ENCODE measurements around the gene HAAO. TPM values are rescaled to one million over a fixed set of nuclear protein-coding genes. Genes with fewer than 3 reads are reported as not detected.
A peak's percentile ranks its signal among the peaks of the same experiment; 100 is the strongest.

The HAAO gene
- total and polyA plus RNA-seq, 7 donors, result 0.78 to 4.9 (median 0.93) TPM

DNA sequence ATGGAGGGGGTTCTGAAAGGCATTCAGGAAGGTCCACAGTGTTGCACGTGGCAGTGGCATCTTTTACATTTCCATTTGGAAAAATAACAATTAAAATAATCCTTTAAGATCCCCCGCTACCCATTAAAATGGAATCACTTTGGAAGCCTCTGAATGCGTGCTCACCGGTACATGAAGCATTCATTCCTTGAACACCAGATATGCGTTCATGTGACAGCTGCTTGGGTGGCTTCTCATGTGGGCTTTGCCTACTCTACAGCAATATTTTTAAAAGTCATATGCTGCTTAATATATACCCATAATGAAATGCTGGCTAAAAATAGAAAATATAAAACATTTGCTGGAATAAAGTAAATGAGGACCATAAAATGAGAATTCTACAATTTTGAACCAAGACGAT is 14.4 kb upstream of the HAAO start:
- Histone ChIP-seq H3K27ac (no peak overlapping the region), H3K4me3 (no peak overlapping the region), H3K27me3 (ENCODE audit: insufficient read depth in 3 of 3, low read length in 2 of 3) (no peaks in the 10 kb centered on the region), H3K4me1 (peaks cover 13% of the 10 kb centered on the region), H3K36me3 (ENCODE audit: insufficient read depth in 1 of 2, low read depth in 1 of 2) (no peaks in the 10 kb centered on the region), H3K9me3 (no peaks in the 10 kb centered on the region)
- TF ChIP-seq, protein P1, sequence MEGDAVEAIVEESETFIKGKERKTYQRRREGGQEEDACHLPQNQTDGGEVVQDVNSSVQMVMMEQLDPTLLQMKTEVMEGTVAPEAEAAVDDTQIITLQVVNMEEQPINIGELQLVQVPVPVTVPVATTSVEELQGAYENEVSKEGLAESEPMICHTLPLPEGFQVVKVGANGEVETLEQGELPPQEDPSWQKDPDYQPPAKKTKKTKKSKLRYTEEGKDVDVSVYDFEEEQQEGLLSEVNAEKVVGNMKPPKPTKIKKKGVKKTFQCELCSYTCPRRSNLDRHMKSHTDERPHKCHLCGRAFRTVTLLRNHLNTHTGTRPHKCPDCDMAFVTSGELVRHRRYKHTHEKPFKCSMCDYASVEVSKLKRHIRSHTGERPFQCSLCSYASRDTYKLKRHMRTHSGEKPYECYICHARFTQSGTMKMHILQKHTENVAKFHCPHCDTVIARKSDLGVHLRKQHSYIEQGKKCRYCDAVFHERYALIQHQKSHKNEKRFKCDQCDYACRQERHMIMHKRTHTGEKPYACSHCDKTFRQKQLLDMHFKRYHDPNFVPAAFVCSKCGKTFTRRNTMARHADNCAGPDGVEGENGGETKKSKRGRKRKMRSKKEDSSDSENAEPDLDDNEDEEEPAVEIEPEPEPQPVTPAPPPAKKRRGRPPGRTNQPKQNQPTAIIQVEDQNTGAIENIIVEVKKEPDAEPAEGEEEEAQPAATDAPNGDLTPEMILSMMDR (IDR thresholded peaks at IDR 0.05), result no peak
- ATAC-seq, result no peak
- no peak for DNase-seq
- intact Hi-C loops (cut with DNase I), result no loop called here
- WGBS, 3 donors, result 78 to 89% (median 85%) methylated on average over 6 of the region's 6 CpGs

DNA sequence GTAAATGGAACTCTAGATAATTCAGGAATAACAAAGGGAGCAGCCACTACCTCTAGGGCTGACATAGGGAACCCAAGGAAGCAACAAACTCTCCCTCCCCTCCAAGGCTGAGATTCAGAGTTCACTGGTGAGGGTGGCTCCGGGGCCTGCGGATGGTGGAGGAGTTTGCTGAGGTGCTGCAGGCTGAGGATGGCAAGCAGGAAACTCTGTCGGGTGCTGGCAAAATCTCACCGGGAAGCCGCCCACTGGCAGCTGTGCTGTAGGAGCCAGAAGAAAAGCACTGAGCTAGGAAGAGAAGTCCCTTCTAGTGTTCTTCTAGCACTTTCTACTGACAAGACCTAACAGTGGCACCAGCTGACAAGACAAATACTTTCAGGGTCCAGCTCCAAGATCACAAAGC is 12.5 kb upstream of the HAAO start:
- intact Hi-C loops (cut with DNase I), result loop anchor here in 1 of 2 donors (5.0 kb wide), 1 partner anchor 48 kb away; no protein-coding TSS in a partner anchor
- Histone ChIP-seq H3K4me3 (no peak overlapping the region), H3K9me3 (no peaks in the 10 kb centered on the region), H3K4me1 (peaks cover 13% of the 10 kb centered on the region), H3K36me3 (ENCODE audit: insufficient read depth in 1 of 2, low read depth in 1 of 2) (no peaks in the 10 kb centered on the region), H3K27me3 (ENCODE audit: insufficient read depth in 3 of 3, low read length in 2 of 3) (no peaks in the 10 kb centered on the region), H3K27ac (peak overlapping the region; percentile 77)
- 61 to 71% (median 70%) methylated on average over 5 of the region's 5 CpGs for WGBS, 3 donors
- no peak for DNase-seq
- no peak for ATAC-seq
- TF ChIP-seq, protein P1 (IDR thresholded peaks at IDR 0.05), result no peak

DNA sequence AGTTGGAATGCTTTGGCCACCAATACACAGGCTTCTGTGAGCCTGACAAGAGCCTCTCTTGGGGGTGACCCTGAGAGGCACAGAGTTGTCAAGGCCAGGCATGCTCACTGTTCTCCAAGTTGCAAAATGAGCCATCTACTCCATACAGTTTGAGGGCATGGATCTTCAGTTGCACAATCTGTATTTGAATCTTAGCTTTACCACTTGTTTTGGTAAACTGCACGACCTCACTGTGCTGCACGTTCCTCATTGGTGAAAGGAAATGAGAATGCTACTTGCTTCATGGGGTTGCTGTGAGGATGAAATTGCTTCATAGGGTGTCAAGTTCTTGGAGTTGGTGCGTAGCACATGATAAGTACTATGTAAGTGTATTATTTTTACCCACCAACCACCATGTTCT is 12.0 kb upstream of the HAAO start:
- Histone ChIP-seq H3K4me1 (peaks cover 13% of the 10 kb centered on the region), H3K4me3 (no peak overlapping the region), H3K9me3 (no peaks in the 10 kb centered on the region), H3K27ac (peak overlapping the region; percentile 77), H3K36me3 (ENCODE audit: insufficient read depth in 1 of 2, low read depth in 1 of 2) (no peaks in the 10 kb centered on the region), H3K27me3 (ENCODE audit: insufficient read depth in 3 of 3, low read length in 2 of 3) (no peaks in the 10 kb centered on the region)
- DNase-seq (no peak), ATAC-seq (peak; percentile 77 to 90 (median 88))
- TF ChIP-seq, protein P1 (IDR thresholded peaks at IDR 0.05), result no peak
- intact Hi-C loops (cut with DNase I), result loop anchor here in 1 of 2 donors (5.0 kb wide), 1 partner anchor 47 kb away; no protein-coding TSS in a partner anchor
- WGBS, 3 donors, result 22 to 41% (median 30%) methylated on average over 3 of the region's 3 CpGs

DNA sequence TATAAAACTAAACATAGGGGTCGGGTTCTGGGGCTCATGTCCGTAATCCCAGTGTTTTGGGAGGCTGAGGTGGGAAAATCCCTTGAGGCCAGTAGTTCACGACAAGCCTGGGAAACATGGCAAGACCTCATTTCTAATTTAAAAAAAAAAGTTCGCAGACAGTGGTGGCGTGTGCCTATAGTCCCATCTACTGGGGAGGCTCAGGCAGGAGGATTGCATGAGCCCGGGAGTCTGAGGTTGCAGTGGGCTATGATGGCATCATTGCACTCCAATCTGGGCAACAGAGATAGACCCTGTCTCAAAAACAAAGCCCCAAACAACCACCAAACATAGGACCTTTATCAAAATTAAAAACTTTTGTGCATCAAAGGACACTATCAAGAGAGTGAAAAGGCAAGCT is 9.8 kb upstream of the HAAO start:
- no peak for ATAC-seq

More for the DNA sequence above, 9.8 kb upstream of the HAAO start:
- intact Hi-C loops (cut with DNase I), result loop anchor here in 1 of 2 donors (5.0 kb wide), 1 partner anchor 45 kb away; no protein-coding TSS in a partner anchor
- TF ChIP-seq, protein P1 (IDR thresholded peaks at IDR 0.05), result no peak
- WGBS, 3 donors, result 84 to 89% (median 89%) methylated on average over 6 of the region's 6 CpGs
- Histone ChIP-seq H3K36me3 (ENCODE audit: insufficient read depth in 1 of 2, low read depth in 1 of 2) (no peaks in the 10 kb centered on the region), H3K9me3 (no peaks in the 10 kb centered on the region), H3K27me3 (ENCODE audit: insufficient read depth in 3 of 3, low read length in 2 of 3) (no peaks in the 10 kb centered on the region), H3K4me3 (no peak overlapping the region), H3K4me1 (peaks cover 13% of the 10 kb centered on the region), H3K27ac (no peak overlapping the region)
- no peak for DNase-seq
